Prostate gland (tissue), 2 donors: ENCODE results near the gene SLC22A16.

Source experiments
- CTCF ChIP-seq, 4 experiments: fragments of 200-600 bp in 2 of 4; fragments of 450-650 bp in 2 of 4; sonication (generic) in 2 of 4; IDR thresholded peaks; 1 replicate in 3 of 4; 2 replicates in 1 of 4; pipeline ENCODE4 v1.5.1; 2016 to 2019; ENCODE audit warnings: antibody characterized with exemption in 4 of 4, mild to moderate bottlenecking in 2 of 4, moderate library complexity in 2 of 4
- POLR2A ChIP-seq: fragments of 450-650 bp; IDR thresholded peaks from one replicate; pipeline ENCODE4 v1.6.1; 2016; ENCODE audit warnings: antibody characterized with exemption, mild to moderate bottlenecking
- POLR2AphosphoS5 ChIP-seq: sonication (generic); formaldehyde crosslinking; IDR thresholded peaks from one replicate; pipeline ENCODE4 v1.6.1; 2017; ENCODE audit warnings: antibody characterized with exemption

DNA sequence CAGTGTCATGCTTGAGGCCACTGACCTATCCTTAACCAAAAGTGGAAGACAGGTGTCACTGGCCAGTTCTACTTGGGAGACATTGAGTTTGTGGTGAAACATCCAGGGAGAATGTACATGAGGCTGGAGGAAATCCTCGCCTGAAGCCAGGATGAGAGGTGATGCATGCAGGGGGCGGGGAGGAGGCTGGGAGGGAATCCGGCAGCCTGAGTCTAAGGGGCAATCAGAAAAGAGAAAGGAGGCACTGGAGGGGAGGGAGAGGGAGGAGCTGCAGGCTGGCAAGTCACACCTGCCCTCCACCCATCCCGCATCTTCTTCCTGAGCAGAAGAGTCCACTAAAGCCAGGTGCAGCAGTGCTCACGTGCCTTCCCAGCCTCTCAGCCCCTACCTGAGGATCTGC, 46.2 kb downstream of the SLC22A16 start:
- TF ChIP-seq CTCF (IDR thresholded peaks at IDR 0.05) (no peak), POLR2AphosphoS5 (no peak), POLR2A (no peak)
